Caki2 (cell line): ENCODE data around the gene RREB1. TPM values are rescaled to one million over a fixed set of nuclear protein-coding genes. Genes with fewer than 3 reads are reported as not detected.
"Not testable (repeated sequence)": the region's sequence is repeated elsewhere in the genome, so short reads cannot be mapped to it uniquely, and the experiment has no call there.

Experiments
- DNase-seq: peaks from one replicate; pipeline ENCODE4 v3.0.0-alpha.2; 2015; ENCODE audit warnings: low read depth
- in situ Hi-C: cut with HindIII; loops from 2 replicates; pipeline ENCODE4 v1.10.0; 2016; ENCODE audit warnings: low sequenced_read_pairs, low pct_unique_long_range_greater_than_20kb, mixed read lengths
- total RNA-seq: library from RNA; depleted of rRNA; stranded (reverse); fragments of >200 nt; shearing (Covaris generic); gene quantifications from 2 replicates; pipeline ENCODE4 v1.2.3, GENCODE V29; 2014; ENCODE audit warnings: low replicate concordance

Gene RREB1
- total RNA-seq, 1 experiment from 2014 or later, result 5.1 TPM

DNA sequence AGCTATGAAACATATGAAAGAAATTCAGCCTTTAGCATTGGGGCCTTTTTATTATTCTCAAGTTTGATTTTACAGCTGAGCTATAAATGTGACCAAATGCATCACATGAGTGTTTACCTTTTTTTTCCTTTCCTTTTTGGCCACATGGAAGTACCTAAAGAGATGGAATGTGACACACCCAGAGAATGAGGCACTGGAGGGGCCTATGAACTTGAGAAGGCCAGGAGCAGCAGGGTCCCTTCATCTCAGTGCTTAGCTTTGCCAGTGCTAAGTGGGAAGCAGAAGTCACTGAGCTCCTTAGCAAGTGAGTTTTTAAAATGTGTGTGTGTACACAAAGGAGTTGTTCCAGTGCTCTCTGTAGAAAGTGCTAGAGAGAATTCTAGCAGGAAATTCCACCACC lies 44.7 kb downstream of the RREB1 start:
- DNase-seq, result no peak
- in situ Hi-C loops, result no loop called here

DNA sequence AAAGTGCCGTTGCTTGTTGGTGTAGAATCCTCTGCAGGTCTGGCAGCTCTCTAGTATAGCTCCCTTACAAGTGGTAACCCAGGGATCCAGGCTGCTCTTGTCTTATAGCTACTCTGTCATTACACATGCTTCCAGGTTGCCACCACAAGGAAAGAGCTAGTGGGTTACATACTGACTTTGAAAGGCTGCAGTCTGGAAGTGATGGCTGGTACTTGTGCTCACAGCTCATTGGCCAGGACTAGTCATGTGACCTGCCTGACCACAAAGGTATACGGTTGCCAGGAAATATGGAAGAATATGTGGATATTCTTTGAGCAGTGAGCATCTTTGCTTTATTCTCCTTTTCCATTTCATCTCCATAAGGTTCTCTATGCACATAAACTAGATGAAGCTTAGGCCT lies 46.0 kb downstream of the RREB1 start:
- in situ Hi-C loops, result no loop called here
- no peak for DNase-seq

DNA sequence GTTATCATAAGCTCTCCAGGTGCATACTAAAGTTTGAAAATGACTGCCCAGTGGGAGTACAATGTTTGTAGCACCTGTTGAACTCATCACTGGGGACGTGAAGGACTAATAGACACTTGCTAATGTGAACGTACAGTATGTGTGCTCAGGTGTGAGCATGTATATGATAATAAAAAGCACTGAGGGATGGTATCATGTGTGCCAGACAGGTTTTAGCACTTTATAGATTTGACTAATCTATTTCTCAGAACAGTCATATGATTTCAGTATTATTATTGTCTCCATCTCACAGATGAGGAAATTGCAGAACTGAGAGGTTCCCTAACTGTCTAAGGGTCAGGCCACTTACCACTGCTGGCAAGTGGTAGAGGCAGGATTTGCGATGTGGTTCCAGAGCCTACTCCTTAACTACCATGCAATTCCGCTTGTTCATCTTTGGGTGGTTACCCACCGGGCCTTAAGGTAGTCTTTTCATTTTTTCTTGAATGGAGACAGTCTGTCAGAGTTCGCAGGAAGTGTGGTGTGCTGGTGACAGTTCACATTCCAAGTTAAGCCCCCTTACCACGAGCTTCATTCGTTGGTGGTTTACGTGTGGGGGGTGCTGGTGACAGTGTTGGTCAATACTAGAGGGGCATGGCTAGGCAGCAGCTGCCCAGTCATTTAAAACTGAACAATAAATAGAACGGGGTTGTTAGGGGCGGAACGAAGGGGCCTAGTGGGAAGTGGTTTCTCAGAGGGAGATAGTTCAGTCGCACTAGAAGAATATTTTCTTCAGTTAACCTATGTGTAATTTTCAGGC lies 46.8 kb downstream of the RREB1 start:
- in situ Hi-C loops, result no loop called here
- no peak for DNase-seq

DNA sequence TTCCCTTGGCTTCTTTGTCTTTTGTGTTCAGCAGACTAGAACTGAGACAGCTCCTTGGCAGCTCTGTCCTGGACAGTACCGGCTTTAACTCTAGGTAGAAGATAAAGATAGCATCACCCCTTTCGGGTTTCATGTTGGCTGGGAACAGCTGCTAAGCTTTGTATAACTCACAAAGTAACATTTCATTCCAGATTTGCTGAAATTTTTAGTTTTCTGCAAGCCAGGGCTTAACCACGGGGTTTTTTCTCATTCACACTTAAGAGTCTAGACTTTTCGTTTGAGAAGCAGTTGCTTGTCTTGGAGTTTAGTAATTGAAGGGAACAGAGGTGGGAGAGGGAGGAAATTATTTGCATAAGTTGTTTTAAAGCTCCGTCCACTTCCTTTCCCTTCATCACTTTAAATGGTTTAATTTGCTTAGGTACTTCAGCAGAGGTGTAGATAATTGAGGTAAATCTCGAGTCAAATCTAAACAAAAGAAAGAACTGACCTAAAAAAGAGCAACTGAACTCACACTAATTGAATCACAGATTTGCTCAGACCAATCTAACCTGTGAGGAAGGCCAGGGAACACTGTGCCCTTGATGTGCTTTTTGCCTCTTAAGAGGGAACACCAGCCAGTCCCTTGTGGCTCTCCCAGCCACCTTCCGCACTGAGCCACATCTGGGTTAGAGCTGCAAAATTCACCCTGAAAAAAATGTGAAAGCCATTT lies 48.3 kb downstream of the RREB1 start:
- DNase-seq, result no peak
- in situ Hi-C loops, result no loop called here

DNA sequence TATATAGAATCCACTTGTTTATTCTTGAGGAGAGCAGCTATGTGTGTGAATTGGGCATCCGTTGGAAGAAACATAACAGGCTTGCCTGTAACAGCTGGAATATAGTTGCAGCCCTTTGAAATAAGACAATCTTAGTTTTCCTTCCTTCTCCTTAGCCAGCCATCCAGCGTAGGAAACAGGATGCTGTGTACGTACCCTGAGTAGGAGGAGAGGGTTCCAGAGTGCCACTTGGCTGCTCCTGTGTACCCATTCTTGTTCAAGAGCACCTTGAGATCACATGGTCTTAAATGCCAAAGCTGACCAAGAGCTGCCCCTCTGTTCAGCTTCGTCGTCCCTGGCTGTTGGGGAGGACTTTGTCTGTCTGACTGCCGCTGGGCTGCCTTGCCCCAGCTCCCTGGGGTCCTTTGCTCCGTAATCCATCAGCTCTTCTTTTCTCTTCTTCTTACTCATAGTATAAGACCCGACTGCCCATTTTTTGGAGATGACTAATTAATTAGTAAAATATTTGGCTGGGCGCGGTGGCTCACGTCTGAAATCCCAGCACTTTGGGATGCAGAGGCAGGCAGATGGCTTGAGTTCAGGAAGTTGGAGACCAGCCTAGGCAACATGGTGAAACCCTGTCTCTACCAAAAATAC lies 49.0 kb downstream of the RREB1 start:
- DNase-seq, result no peak
- in situ Hi-C loops, result no loop called here

DNA sequence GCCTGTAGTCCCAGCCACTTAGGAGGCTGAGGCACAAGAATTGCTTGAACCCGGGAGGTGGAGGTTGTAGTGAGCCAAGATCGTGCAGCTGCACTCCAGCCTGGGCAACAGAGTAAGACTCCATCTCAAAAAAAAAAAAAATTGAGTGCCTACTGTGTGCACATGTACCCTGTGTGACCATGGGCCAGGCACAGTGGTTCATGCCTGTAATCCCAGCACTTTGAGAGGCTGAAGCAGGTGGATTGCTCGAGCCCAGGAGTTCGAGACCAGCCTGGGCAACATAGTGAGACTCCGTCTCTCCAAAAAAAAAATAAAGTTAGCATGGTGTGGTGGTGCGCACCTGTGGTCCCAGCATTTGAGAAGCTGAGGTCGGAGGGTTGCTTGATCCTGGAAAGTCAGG lies 49.5 kb downstream of the RREB1 start:
- DNase-seq, in situ Hi-C loops: not testable (repeated sequence)

DNA sequence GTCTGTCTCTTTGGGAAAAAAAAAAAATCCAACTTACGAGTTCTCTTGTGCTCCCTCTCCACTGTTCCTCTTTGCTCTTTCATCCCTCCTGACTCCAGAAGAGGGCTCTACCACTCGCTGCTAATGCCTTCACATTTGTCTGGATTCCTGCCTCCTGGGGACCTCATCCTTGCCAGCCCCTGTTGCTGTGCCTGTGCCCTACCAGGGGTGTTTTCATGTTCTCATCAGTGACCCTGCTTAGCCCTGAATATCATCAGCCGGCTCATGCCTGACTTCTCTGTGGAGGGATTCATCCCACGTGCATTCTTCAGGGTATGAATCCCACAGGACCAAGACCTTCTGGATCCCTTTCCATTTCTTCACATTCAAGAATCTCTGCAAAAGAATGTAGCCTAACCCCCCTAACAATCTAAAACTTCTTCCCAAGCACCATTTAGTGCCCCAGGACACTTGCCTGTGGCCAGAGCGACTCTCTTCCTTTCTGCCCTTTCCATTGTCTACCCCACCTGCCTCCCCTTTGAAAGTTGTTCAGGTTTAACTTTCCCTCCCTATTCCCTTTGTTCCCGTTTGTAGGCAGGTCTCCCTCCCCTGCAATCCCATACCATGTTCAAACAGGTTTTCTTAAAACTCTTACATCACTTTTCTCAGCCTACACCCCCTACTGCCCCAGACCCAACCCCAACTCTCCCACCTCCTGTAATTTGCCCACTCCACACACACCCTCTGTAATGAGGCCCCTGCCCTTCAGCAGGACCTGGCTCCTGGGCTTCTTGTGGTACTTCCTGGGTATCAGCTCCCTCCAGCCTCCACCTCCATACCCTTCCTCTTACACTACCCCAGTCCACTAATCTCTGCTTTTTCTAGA lies 50.2 kb downstream of the RREB1 start:
- in situ Hi-C loops, result no loop called here

DNA sequence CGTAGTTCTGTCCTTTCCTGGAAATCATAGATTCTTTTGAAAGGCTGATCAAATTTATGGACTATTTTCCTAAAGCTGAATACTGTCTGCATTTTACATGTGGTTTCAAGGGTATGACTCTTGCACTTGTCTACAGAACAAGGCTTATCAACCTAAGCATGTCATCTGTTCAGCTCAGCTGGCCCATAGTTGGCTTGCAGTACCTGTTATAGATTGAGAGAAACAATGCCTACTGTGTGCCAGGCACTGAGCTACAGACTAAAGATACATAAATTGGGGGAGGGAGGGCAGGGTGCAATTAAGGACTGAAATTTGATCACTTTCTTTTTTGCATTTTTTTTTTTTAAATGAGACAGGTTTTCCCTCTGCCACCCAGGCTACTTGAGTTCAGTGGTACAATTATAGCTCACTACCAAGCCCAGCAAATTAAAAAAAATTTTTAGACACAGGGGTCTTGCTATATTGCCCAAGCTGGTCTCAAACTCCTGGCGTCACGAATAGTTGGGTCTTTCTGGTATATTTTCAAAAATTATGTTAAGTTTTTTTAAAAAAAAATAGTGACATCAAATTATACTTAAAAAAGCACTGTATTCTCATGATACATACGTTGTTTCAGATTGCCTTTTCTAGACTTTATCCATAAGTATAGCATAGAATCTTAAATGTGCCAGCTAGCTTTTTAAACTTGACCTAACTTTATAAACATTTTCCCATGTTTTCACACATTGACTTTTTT lies 52.2 kb downstream of the RREB1 start:
- DNase-seq, result no peak
- in situ Hi-C loops, result no loop called here

More for the DNA sequence above, 50.2 kb downstream of the RREB1 start:
- DNase-seq, result no peak

DNA sequence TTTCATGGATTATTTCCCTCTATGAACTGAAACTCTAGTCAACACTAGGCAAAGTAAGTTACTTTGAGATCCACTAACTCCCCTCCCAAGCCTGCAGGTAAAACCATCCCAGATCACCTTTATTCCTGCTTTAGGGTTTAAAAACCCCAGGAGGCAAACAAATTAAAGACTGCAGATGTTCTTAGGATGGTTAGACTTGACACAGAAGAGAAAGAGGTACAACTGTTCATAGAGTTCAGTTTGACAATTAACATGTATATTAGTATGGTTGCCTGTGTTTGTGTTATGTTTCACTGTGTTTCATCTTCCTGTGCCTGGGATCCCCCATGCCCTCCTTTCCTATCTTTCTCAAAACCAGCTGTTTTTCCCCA lies 53.5 kb downstream of the RREB1 start:
- DNase-seq, result no peak
- in situ Hi-C loops, result no loop called here

DNA sequence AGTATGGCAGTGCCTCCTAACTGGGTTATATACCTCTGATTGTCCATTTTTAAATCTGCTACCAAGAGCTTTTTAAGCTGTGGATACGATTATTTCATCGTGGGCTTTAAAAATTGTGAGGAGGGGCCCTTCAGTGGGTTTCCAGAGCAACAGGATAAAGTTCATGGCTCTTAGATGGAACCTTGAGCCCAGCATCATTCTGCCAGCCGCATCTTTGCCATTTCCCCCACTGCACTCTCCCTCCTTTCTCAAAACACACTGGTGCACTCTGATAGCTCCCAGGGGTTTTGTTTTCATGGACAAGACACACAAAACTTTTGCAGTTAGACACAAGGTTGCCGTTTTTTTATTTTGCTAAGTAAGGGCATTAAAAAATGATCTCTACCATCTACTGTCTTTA lies 54.1 kb downstream of the RREB1 start:
- no peak for DNase-seq
- in situ Hi-C loops, result no loop called here

DNA sequence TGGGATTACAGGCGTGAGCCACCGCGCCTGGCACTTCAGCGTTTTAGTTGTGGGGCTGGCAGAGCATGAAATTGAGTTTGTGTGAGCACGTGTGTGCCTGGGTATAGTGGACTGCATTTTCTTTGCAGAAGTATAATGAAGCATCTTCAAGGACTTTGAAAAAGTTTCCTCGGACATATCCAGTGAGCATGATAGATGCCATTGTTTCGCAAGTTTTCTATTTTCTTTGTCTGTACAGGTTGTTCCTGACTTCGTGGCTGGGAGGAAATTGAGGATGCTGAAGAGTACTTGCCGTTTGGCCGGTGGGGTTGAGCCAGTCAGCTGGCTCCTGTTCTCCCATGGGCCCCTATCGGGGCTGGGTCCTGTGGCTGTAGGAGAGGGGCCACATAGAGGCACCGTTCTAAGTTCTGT lies 55.9 kb downstream of the RREB1 start:
- in situ Hi-C loops, result no loop called here
- no peak for DNase-seq

DNA sequence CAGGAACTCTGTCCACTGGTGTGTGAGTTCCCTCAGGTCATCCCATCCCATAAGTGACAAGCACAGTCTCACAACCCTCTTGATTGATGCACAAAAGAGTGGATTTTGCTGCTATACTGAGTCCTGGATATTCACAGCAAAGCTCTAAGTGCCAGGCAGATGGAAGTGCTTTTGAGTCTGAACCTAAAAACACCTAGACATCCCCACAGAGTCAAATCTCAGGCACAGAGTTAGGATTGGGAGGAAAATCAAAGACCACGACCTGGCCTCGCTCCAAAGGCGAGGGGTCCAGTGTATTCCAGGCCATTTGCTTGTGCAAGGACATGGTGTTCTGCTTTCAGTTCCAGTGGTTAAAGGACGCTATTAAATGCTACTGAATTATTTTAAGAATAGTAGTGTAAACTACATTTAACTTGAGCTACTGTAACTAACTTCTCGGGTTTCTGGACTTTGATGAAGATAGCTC lies 56.8 kb downstream of the RREB1 start:
- in situ Hi-C loops, result no loop called here

DNA sequence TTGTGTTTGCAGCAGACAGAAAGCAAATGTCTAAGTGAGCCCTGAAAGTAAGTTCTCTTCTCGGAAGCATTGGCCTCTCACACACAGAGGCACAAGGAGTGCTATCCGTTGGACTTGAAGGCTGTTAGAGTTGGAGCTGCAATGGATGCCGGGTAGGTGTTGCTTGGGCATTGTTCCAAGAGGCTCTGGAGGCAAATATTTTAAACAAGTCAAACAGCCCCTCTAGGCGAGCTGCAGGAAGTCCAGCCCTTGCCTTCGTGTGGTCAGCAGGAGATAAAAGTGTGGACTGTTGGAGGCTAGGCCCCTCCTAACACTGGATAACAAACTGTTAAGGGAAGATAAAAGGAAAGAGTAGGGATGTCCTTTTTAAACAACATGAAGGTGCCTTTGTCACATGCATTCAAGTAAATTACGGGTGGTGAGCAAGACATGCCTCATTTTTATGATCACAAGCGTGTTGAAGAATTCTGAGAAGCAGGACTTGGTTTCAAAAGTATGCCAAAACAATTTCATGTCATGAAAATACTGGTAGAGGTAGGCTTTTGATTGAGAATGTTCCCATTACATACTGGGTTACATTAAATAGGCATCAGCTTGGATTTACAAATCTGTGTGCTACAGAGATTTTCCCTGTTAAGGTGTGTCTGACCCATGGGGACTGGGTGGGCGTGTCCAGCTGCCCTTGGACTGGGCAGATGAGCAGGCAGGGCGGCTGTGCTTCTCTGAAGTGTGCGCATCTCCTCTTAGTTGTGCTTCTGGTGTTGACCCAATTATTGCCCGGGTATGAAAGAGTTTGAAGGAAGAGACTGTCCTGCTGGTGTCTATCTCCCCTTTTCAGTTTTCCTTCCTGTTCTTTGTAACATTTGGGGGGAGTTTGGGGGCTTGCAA lies 57.5 kb downstream of the RREB1 start:
- in situ Hi-C loops, result no loop called here
- DNase-seq, result no peak

More for the DNA sequence above, 56.8 kb downstream of the RREB1 start:
- no peak for DNase-seq

DNA sequence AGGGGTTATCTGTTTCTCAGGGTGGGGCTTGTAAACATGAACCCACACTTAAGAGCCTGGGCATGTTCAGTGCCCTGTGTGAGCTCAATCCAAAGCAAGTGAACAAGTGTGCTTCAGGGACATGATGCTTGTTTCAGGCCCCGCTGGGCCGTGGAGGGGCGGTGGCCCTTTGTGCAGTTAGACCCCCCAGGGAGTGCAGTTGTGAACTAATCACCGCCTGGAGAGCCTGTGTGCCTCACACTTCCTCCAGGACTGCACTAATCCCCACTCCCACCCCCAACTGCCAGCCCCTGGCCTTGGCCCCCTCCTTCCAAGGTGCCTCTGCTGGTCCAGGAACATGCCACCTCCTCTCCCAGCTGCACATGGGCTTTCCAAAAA lies 58.1 kb downstream of the RREB1 start:
- in situ Hi-C loops, result no loop called here
- no peak for DNase-seq

DNA sequence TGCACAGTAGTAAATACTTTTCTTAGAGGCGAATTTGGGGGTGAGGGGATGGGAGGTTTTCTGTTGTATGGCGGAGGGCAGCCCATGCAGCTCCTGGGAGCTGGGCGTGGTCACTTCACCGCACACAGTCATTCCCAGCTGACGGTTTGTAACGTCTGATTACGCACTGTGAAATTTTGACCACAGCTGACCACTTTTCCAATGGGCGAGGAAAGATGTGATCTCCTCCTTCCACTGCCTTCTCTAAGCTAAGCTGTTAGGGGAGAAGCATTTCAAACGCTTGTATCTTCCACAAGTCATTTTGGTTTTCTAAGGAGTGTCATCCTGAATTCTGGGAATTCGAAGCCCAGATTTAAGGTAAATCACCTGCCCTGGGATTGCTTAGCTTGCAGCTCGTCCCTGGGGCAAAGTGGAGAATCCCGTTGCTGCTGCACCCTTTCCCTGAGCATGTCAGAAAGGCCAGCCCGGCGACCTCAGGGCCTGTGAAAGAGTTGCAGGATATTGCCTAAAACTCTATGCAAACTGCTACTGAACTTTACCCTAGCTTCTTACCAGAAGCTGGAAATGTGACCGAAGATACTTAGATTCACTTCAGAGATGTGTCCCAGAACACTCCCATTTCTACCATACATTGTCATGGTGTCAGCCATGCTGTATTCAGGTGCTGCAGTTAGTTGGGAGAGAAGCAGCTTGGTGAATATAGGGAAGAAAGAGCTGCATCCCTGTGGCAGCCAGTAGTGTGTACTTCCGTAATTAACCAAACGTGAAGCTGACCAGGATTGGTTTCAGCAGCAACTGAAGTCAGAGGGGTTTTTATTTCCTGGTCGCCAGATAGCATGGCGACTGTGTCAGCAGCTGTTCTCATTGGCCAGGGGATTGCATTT lies 58.9 kb downstream of the RREB1 start:
- in situ Hi-C loops, result no loop called here
- no peak for DNase-seq

DNA sequence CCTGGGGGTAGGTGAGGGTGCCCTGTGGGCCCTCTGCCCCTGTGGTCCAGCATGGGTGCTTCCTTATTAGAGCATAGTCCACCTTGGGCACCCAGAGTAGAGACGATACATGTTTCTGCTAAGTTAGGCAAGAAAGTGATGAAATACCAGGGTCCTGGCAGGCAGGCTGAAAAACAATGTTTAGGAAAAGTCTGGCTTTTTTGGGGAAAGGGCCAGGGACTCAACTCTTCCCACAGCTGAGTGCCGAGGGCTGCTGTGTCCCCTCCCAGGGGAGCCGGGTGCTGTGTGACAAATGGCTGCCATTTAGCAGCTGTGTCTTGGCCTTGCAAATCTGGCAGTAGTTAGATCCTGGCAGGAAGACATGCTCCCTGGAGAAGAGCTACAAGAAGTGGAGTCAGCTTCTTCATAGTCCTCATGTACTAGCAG lies 61.5 kb downstream of the RREB1 start:
- no peak for DNase-seq
- in situ Hi-C loops, result no loop called here
